Heart left ventricle (tissue), 16 donors: ENCODE measurements around the gene ATXN1. TPM values are rescaled to one million over a fixed set of nuclear protein-coding genes. Genes with fewer than 3 reads are reported as not detected.

ENCODE experiments used
- ATAC-seq, 4 donors: fragments of 200-7000 bp; cut with Tn5 transposase; one replicate each; pipeline ENCODE4 v1.9.1; 2020 to 2022; ENCODE audit warnings: moderate library complexity in 4 of 4, mild to moderate bottlenecking in 3 of 4, moderate number of reproducible peaks in 1 of 4
- DNase-seq, 5 donors: peaks; one replicate each; pipeline ENCODE4 v3.0.0-alpha.2; 2020
- H3K27ac ChIP-seq, 12 donors: fragments of 200-600 bp; sonication (generic) in 4 of 12; one replicate each; pipeline versions ENCODE4 v1.5.0 to v1.8.0; 2016 to 2022; ENCODE audit warnings: mild to moderate bottlenecking in 2 of 12
- H3K27me3 ChIP-seq, 9 donors: fragments of 200-600 bp; sonication (generic) in 2 of 9; one replicate each; pipeline versions ENCODE4 v1.5.1 to v1.8.0; 2016 to 2022; ENCODE audit warnings: mild to moderate bottlenecking in 3 of 9
- H3K36me3 ChIP-seq, 9 donors: fragments of 200-600 bp; sonication (generic) in 2 of 9; one replicate each; pipeline versions ENCODE4 v1.5.0 to v1.8.0; 2018 to 2022; ENCODE audit warnings: mild to moderate bottlenecking in 2 of 9
- H3K4me1 ChIP-seq, 12 donors: fragments of 200-600 bp; sonication (generic) in 4 of 12; one replicate each; pipeline versions ENCODE4 v1.5.0 to v1.8.0; 2016 to 2022; ENCODE audit warnings: mild to moderate bottlenecking in 3 of 12
- H3K4me3 ChIP-seq, 12 donors: fragments of 200-600 bp; sonication (generic) in 4 of 12; one replicate each; pipeline versions ENCODE4 v1.5.0 to v1.8.0; 2017 to 2022; ENCODE audit warnings: mild to moderate bottlenecking in 9 of 12, moderate library complexity in 4 of 12
- H3K9me3 ChIP-seq, 12 donors: fragments of 200-600 bp; sonication (generic) in 4 of 12; one replicate each; pipeline versions ENCODE4 v1.5.0 to v1.8.0; 2016 to 2022; ENCODE audit warnings: mild to moderate bottlenecking in 1 of 12
- CTCF ChIP-seq, 12 donors: fragments of 200-600 bp; sonication (generic) in 4 of 12; IDR thresholded peaks; one replicate each; pipeline versions ENCODE4 v1.5.0 to v1.8.0; 2018 to 2022; ENCODE audit warnings: antibody characterized with exemption in 12 of 12, mild to moderate bottlenecking in 5 of 12
- POLR2A ChIP-seq, 2 donors: fragments of 450-650 bp; IDR thresholded peaks; one replicate each; pipeline ENCODE4 v1.6.1; 2017; ENCODE audit warnings: antibody characterized with exemption in 2 of 2, mild to moderate bottlenecking in 2 of 2, moderate library complexity in 2 of 2
- WGBS, 4 donors: extraction: QIAGEN DNeasy Blood & Tissue Kit in 2 of 4; methylation state at CpG; one replicate each; pipeline versions ENCODE4 v1.1.5 to v1.1.7; 2013 to 2018; 5-methylcytosine and 5-hydroxymethylcytosine counted together
- intact Hi-C, 10 donors: fragments of 100-400 bp; cut with DNase I; formaldehyde crosslinking; loops; one replicate each; pipeline versions ENCODE4 v1.11.1 to v1.14.2; 2022
- polyA plus RNA-seq, 2 donors: library from polyadenylated mRNA; stranded (reverse); fragments of 200-250 nt; gene quantifications; one replicate each; pipeline ENCODE4 v1.2.3, GENCODE V29; 2013
- total RNA-seq, 9 donors: library from RNA; depleted of rRNA in 2 of 9; stranded (reverse); fragments of >200 nt in 2 of 9; fragmentation: NEBNext Ultra II Directional in 3 of 9; extraction: Animal tissue kit (Norgen Biotek cat#: 25700) in 3 of 9; gene quantifications; one replicate each; pipeline versions ENCODE4 v1.1.0 to v1.2.4, GENCODE V29; 2016 to 2023
- donor health status: ischemic (EF 13 %, LVEDD 7.1; RV severe dilation, severe dysfunction).
- donor health status: healthy with polysubstance abuse.
- donor health status: DM: no; HTN: yes; CAD: no.
- donor health status: DM: no; HTN: no; CAD: no.
- donor health status: ischemic (EF 25% LVEDD 6.9; RV normal size, moderate dysfunction).
- donor health status: ischemic (EF 25% LVEDD 5.7; RV mildly dilated, moderate dysfunction).
- donor health status: healthy.
- donor health status: DM: yes; HTN: yes; CAD: no.
- donor health status: ischemic (EF 35%, LVEDD 5.7; RV mildly dilated, moderate dysfunction).
- donor health status: nonischemic (EF 11% LVEDD 7.7; RV severe dilation, severe dysfunction).
- donor health status: DM: yes; HTN: yes; CAD: no.
- donor health status: PGD.
- donor health status: ischemic (EF 29% LVEDD 5.4; RV normal size, mild dysfunction).
- donor health status: nonischemic (EF 23%, LVEDD 6.1; RV moderate dilation, normal function).

The ATXN1 gene
- total and polyA plus RNA-seq, 11 donors = 8.7 to 51.8 (median 36.0) TPM

- peak overlapping the region; percentile 93 to 100 (median 98) for H3K27ac ChIP-seq
- 0 to 1% (median 1%) methylated on average over 8 of the region's 8 CpGs for WGBS, 4 donors
- ATAC-seq (peak in 1 of 4 donors; percentile 15), DNase-seq (peak in 1 of 5 donors; percentile 27)
- intact Hi-C loops = loop anchor here in 1 of 10 donors (5.0 kb wide), 1 partner anchor 102 kb away; no protein-coding TSS in a partner anchor
- TF ChIP-seq CTCF (IDR thresholded peaks at IDR 0.05) = no peak
- no peak for TF ChIP-seq POLR2A (IDR thresholded peaks at IDR 0.05)
- peak overlapping the region; percentile 67 to 99 (median 89) for H3K4me3 ChIP-seq
- peaks cover 3 to 65% (median 47%) of the 10 kb centered on the region in 12 donors for H3K4me1 ChIP-seq
- no peaks in the 10 kb centered on the region for H3K36me3 ChIP-seq
- H3K27me3 ChIP-seq = no peaks in the 10 kb centered on the region
- H3K9me3 ChIP-seq = no peaks in the 10 kb centered on the region
Observed at GRCh38 chr6:16759181-16759645, 2.0 kb downstream of the ATXN1 start.

GRCh38 chr6:16758163-16758975, 2.9 kb downstream of the ATXN1 start:
- intact Hi-C loops = loop anchor here in 1 of 10 donors (5.0 kb wide), 1 partner anchor 101 kb away; no protein-coding TSS in a partner anchor
- Histone ChIP-seq H3K4me3 (peak overlapping the region in 10 of 12 donors; percentile 67 to 99 (median 89)), H3K9me3 (no peaks in the 10 kb centered on the region), H3K27ac (peak overlapping the region; percentile 93 to 100 (median 98)), H3K36me3 (no peaks in the 10 kb centered on the region), H3K4me1 (peaks cover 3 to 70% (median 51%) of the 10 kb centered on the region in 12 donors), H3K27me3 (no peaks in the 10 kb centered on the region)
- DNase-seq (no peak), ATAC-seq (no peak)
- TF ChIP-seq CTCF (IDR thresholded peaks at IDR 0.05) = no peak
- TF ChIP-seq POLR2A (IDR thresholded peaks at IDR 0.05) = no peak
- WGBS, 4 donors = 30 to 40% (median 33%) methylated on average over 9 of the region's 9 CpGs

- Histone ChIP-seq H3K4me1 (peaks cover 3 to 73% (median 55%) of the 10 kb centered on the region in 12 donors), H3K27ac (peak overlapping the region in 2 of 12 donors; percentile 8 to 16), H3K36me3 (peaks cover 0 to 3% (median 0%) of the 10 kb centered on the region in 9 donors), H3K9me3 (no peaks in the 10 kb centered on the region), H3K4me3 (no peak overlapping the region), H3K27me3 (no peaks in the 10 kb centered on the region)
- intact Hi-C loops = loop anchor here in 1 of 10 donors (5.0 kb wide), 1 partner anchor 100 kb away; no protein-coding TSS in a partner anchor
- ATAC-seq (no peak), DNase-seq (no peak)
- TF ChIP-seq POLR2A (IDR thresholded peaks at IDR 0.05) (no peak), CTCF (IDR thresholded peaks at IDR 0.05) (no peak)
- 44 to 58% (median 52%) methylated on average over 1 of the region's 1 CpG for WGBS, 4 donors
Observed at GRCh38 chr6:16757332-16757731, 3.9 kb downstream of the ATXN1 start.

GRCh38 chr6:16756660-16757255, 4.5 kb downstream of the ATXN1 start:
- Histone ChIP-seq H3K36me3 (peaks cover 0 to 6% (median 0%) of the 10 kb centered on the region in 9 donors), H3K27me3 (no peaks in the 10 kb centered on the region), H3K4me1 (peaks cover 3 to 75% (median 56%) of the 10 kb centered on the region in 12 donors), H3K4me3 (no peak overlapping the region), H3K9me3 (no peaks in the 10 kb centered on the region), H3K27ac (peak overlapping the region in 2 of 12 donors; percentile 8 to 16)
- DNase-seq (no peak), ATAC-seq (no peak)
- intact Hi-C loops = loop anchor here in 1 of 10 donors (5.0 kb wide), 1 partner anchor 99 kb away; no protein-coding TSS in a partner anchor
- TF ChIP-seq POLR2A (IDR thresholded peaks at IDR 0.05) = no peak
- no peak for TF ChIP-seq CTCF (IDR thresholded peaks at IDR 0.05)
- 66 to 74% (median 71%) methylated on average over 5 of the region's 5 CpGs for WGBS, 4 donors
